Measurements from ENCODE around the gene STIM2.
"Not testable (repeated sequence)": the region's sequence is repeated elsewhere in the genome, so short reads cannot be mapped to it uniquely, and the experiment has no call there.

The STIM2 gene

GRCh38 chr4:26958925-26959653, 98.4 kb downstream of the STIM2 start:
- no peak for DNase-seq

GRCh38 chr4:26959654-26960047, 99.0 kb downstream of the STIM2 start:
- no peak for DNase-seq

GRCh38 chr4:26962720-26963119, 102.1 kb downstream of the STIM2 start:
- no peak for DNase-seq

GRCh38 chr4:26964512-26964911, 103.9 kb downstream of the STIM2 start:
- DNase-seq, result no peak

- no peak for DNase-seq
Observed at GRCh38 chr4:26964994-26965393, 104.4 kb downstream of the STIM2 start.

- DNase-seq, result not testable (repeated sequence)
Observed at GRCh38 chr4:26975464-26976181, 115.0 kb downstream of the STIM2 start.

GRCh38 chr4:26978387-26979053, 117.9 kb downstream of the STIM2 start:
- DNase-seq, result no peak

- no peak for DNase-seq
Observed at GRCh38 chr4:26984896-26985295, 124.3 kb downstream of the STIM2 start.

- DNase-seq, result no peak
Observed at GRCh38 chr4:26985873-26986272, 125.2 kb downstream of the STIM2 start.

- no peak for DNase-seq
Observed at GRCh38 chr4:26987191-26987590, 126.5 kb downstream of the STIM2 start.

- no peak for DNase-seq
Observed at GRCh38 chr4:26991057-26991456, 130.4 kb downstream of the STIM2 start.

- no peak for DNase-seq
Observed at GRCh38 chr4:26992657-26993361, 132.2 kb downstream of the STIM2 start.

GRCh38 chr4:26993539-26993938, 132.9 kb downstream of the STIM2 start:
- DNase-seq, result no peak

- DNase-seq, result no peak
Observed at GRCh38 chr4:26993967-26994366, 133.3 kb downstream of the STIM2 start.

GRCh38 chr4:26995316-26995715, 134.7 kb downstream of the STIM2 start:
- DNase-seq, result no peak

GRCh38 chr4:26996745-26997144, 136.1 kb downstream of the STIM2 start:
- DNase-seq, result no peak

GRCh38 chr4:26999689-27000088, 139.0 kb downstream of the STIM2 start:
- DNase-seq, result no peak

- no peak for DNase-seq
Observed at GRCh38 chr4:27000122-27000521, 139.5 kb downstream of the STIM2 start.

- DNase-seq, result no peak
Observed at GRCh38 chr4:27000820-27001219, 140.2 kb downstream of the STIM2 start.

- DNase-seq, result no peak
Observed at GRCh38 chr4:27001398-27002164, 140.9 kb downstream of the STIM2 start.

GRCh38 chr4:27003642-27004113, 143.0 kb downstream of the STIM2 start:
- DNase-seq, result no peak

GRCh38 chr4:27005501-27005900, 144.9 kb downstream of the STIM2 start:
- DNase-seq, result no peak
